RWPE2 (cell line): Measurements from ENCODE around the gene IVL.
A peak's percentile ranks its signal among the peaks of the same experiment; 100 is the strongest.

Experiments
- ATAC-seq: fragments of 200-7000 bp; cut with Tn5 transposase; 3 replicates; pipeline ENCODE4 v1.9.1; 2021; ENCODE audit warnings: low read depth
- DNase-seq: peaks from one replicate; pipeline ENCODE4 v3.0.0-alpha.2; 2020; ENCODE audit warnings: low spot score
- H3K27ac ChIP-seq: fragments of 450-650 bp; 2 replicates; pipeline ENCODE4 v1.5.1; 2017; ENCODE audit warnings: mild to moderate bottlenecking; ENCODE audit not compliant: poor library complexity, severe bottlenecking
- H3K27me3 ChIP-seq: fragments of 250-450 bp; sonication (Bioruptor Pico); 2 replicates; pipeline ENCODE4 v1.5.1; 2021; ENCODE audit warnings: mild to moderate bottlenecking, moderate library complexity; ENCODE audit not compliant: insufficient read depth, poor library complexity, severe bottlenecking
- H3K36me3 ChIP-seq: fragments of 250-450 bp; sonication (Bioruptor Pico); 2 replicates; pipeline ENCODE4 v1.5.1; 2020; ENCODE audit warnings: low read depth, mild to moderate bottlenecking, moderate library complexity
- H3K4me1 ChIP-seq: fragments of 250-450 bp; sonication (Bioruptor Pico); 2 replicates; pipeline ENCODE4 v1.5.1; 2021; ENCODE audit warnings: mild to moderate bottlenecking, moderate library complexity; ENCODE audit not compliant: insufficient read depth, poor library complexity, severe bottlenecking
- H3K4me3 ChIP-seq: fragments of 250-450 bp; sonication (Bioruptor Pico); 2 replicates; pipeline ENCODE4 v1.5.1; 2021; ENCODE audit warnings: mild to moderate bottlenecking, moderate library complexity; ENCODE audit not compliant: severe bottlenecking
- H3K9me3 ChIP-seq: fragments of 250-450 bp; sonication (Bioruptor Pico); 2 replicates; pipeline ENCODE4 v1.5.1; 2021; ENCODE audit warnings: mild to moderate bottlenecking, moderate library complexity; ENCODE audit not compliant: severe bottlenecking
- TF ChIP-seq, protein P1 (sequence below): fragments of 450-650 bp; IDR thresholded peaks from one replicate; pipeline ENCODE4 v1.5.1; 2017; ENCODE audit warnings: mild to moderate bottlenecking, moderate library complexity; ENCODE audit not compliant: poor library complexity, severe bottlenecking

IVL gene, protein sequence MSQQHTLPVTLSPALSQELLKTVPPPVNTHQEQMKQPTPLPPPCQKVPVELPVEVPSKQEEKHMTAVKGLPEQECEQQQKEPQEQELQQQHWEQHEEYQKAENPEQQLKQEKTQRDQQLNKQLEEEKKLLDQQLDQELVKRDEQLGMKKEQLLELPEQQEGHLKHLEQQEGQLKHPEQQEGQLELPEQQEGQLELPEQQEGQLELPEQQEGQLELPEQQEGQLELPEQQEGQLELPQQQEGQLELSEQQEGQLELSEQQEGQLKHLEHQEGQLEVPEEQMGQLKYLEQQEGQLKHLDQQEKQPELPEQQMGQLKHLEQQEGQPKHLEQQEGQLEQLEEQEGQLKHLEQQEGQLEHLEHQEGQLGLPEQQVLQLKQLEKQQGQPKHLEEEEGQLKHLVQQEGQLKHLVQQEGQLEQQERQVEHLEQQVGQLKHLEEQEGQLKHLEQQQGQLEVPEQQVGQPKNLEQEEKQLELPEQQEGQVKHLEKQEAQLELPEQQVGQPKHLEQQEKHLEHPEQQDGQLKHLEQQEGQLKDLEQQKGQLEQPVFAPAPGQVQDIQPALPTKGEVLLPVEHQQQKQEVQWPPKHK

DNA sequence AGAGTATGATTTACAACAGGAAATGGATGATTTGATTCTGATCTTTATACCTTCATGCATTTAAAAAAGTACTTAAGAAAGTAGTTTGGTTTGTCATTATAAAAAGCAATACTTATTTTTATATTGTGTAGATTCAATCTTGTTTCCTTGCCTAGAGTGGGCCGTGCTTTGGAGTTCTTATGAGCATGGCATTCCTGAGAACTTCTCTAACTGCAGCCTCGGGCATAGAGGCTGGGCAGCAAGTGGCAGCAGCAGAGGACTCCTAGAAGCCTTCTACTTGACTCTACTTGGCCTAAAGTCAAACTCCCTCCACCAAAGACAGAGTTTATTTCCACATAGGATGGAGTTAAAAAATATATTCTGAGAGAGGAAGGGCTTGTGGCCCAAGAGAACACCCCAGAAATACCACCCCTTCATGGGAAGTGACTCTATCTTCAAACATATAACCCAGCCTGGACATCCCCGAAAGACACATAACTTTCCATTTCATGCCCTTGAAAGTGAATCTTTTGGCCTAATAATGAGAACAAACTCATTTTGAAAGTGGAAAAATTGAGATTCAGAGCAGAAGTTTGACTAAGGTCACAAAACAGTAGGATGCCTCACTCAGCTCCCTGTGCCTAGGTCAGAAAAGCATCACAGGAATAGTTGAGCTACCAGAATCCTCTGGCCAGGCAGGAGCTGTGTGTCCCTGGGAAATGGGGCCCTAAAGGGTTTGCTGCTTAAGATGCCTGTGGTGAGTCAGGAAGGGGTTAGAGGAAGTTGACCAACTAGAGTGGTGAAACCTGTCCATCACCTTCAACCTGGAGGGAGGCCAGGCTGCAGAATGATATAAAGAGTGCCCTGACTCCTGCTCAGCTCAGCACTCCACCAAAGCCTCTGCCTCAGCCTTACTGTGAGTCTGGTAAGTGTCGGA is at the start of gene IVL:
Gene IVL (plus strand): TSS at position 861 of the 916 bp plus-strand sequence. CDS start 1,252 bp downstream, outside the sequence.
- Histone ChIP-seq H3K27me3 (no peaks in the 10 kb centered on the region), H3K4me3 (no peak within 1 kb of the TSS), H3K36me3 (no peaks in the 10 kb centered on the region), H3K4me1 (peaks cover 35% of the 10 kb centered on the region), H3K9me3 (no peaks in the 10 kb centered on the region), H3K27ac (peak within 1 kb of the TSS; percentile 84)
- ATAC-seq: peak; percentile 64
- peak; percentile 76 for DNase-seq
- TF ChIP-seq, protein P1, sequence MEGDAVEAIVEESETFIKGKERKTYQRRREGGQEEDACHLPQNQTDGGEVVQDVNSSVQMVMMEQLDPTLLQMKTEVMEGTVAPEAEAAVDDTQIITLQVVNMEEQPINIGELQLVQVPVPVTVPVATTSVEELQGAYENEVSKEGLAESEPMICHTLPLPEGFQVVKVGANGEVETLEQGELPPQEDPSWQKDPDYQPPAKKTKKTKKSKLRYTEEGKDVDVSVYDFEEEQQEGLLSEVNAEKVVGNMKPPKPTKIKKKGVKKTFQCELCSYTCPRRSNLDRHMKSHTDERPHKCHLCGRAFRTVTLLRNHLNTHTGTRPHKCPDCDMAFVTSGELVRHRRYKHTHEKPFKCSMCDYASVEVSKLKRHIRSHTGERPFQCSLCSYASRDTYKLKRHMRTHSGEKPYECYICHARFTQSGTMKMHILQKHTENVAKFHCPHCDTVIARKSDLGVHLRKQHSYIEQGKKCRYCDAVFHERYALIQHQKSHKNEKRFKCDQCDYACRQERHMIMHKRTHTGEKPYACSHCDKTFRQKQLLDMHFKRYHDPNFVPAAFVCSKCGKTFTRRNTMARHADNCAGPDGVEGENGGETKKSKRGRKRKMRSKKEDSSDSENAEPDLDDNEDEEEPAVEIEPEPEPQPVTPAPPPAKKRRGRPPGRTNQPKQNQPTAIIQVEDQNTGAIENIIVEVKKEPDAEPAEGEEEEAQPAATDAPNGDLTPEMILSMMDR: no peak

DNA sequence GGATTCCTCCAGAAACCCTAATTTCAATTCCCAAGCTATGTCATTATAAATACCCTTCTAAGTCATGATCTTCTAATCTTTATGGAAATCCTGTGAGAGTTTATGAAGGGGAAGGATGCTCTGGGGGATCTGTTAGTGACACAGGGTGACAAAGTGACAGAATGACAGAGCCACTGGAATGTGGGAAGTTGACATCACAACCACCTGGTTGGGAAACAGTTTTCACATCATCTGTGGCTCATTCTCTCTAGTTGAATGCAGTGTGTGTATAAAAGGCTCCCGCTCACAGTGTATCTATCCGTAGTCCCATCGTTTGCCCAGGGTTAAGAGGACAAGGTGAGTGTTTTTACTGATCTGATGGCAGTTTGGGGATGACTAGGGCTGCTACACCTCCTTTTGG is 48.6 kb upstream of the IVL start, which contains the start of gene LCE7A:
Gene LCE7A (plus strand): TSS at position 301 of the 400 bp plus-strand sequence. CDS start 702 bp downstream, outside the sequence.
- Histone ChIP-seq H3K36me3 (no peaks in the 10 kb centered on the region), H3K27me3 (no peaks in the 10 kb centered on the region), H3K9me3 (no peaks in the 10 kb centered on the region), H3K4me3 (no peak within 1 kb of the TSS), H3K4me1 (peaks cover 3% of the 10 kb centered on the region), H3K27ac (peak within 1 kb of the TSS; percentile 68)
- TF ChIP-seq, protein P1: no peak
- DNase-seq: no peak
- no peak for ATAC-seq

DNA sequence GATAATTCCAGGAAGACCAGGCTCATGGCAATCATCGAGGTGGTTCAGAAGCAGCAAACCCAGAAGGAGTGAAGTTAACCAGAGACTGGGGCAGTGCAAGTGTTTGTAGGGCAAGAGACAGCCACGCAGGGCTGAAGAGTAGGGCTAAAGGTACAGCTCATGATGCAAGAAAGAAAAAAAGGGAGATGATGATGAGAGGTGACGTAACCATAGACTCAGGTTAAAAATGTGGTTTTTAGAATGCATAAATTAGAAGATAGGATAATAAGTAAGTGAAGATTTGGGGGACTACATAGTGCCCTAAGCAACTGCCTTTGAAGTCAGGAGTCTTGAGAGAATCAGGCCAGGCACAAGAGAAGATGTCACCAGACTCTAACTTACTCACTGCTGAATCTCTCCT is 48.2 kb upstream of the IVL start:
- peaks cover 3% of the 10 kb centered on the region for H3K4me1 ChIP-seq
- no peak for ATAC-seq
- H3K27ac ChIP-seq: no peak overlapping the region
- H3K9me3 ChIP-seq: no peaks in the 10 kb centered on the region
- H3K27me3 ChIP-seq: no peaks in the 10 kb centered on the region
- DNase-seq: no peak
- no peak overlapping the region for H3K4me3 ChIP-seq
- no peaks in the 10 kb centered on the region for H3K36me3 ChIP-seq
- TF ChIP-seq, protein P1: no peak

DNA sequence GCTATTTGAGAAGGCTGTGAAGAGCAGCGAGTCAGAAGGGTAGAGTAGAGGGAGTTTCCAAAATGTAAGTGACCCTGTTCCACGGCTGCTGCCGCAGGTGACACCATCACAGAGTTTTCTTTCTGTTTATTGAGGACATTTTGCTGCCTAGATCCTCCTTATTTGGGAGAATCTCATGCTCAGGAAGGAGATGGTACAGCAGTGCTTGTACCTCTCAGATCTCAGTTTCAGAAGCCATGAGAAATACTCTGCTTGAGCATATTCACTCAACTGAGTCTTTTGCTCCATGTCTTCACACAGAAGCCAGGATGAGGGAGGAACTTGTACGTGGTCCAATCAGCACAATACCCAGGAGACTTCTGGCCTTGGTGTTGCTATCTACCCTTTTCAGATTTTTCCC is 47.0 kb upstream of the IVL start:
- H3K27me3 ChIP-seq: no peaks in the 10 kb centered on the region
- ATAC-seq (no peak), DNase-seq (no peak)
- H3K36me3 ChIP-seq: no peaks in the 10 kb centered on the region
- H3K9me3 ChIP-seq: no peaks in the 10 kb centered on the region
- TF ChIP-seq, protein P1: no peak
- peaks cover 6% of the 10 kb centered on the region for H3K4me1 ChIP-seq
- no peak overlapping the region for H3K4me3 ChIP-seq
- H3K27ac ChIP-seq: no peak overlapping the region
